Coronary artery (tissue), 2 donors: ENCODE results near the gene TST.

ENCODE experiments used
- DNase-seq: peaks from one replicate; pipeline ENCODE4 v3.0.0-alpha.2; 2017; ENCODE audit warnings: low spot score
- H3K27ac ChIP-seq, 2 donors: fragments of 200-600 bp; sonication (generic); one replicate each; pipeline ENCODE4 v1.5.1; 2016 to 2019
- H3K4me3 ChIP-seq: fragments of 200-600 bp; sonication (generic); 2 replicates; pipeline ENCODE4 v1.5.1; 2016; ENCODE audit warnings: mild to moderate bottlenecking, moderate library complexity
- TF ChIP-seq, protein P1 (sequence below): fragments of 200-600 bp; sonication (generic); IDR thresholded peaks from one replicate; pipeline ENCODE4 v1.5.1; 2019; ENCODE audit warnings: antibody characterized with exemption

The TST gene

GRCh38 chr22:37030560-37031281 lies 11.5 kb upstream of the TST start:
- TF ChIP-seq, protein P1, sequence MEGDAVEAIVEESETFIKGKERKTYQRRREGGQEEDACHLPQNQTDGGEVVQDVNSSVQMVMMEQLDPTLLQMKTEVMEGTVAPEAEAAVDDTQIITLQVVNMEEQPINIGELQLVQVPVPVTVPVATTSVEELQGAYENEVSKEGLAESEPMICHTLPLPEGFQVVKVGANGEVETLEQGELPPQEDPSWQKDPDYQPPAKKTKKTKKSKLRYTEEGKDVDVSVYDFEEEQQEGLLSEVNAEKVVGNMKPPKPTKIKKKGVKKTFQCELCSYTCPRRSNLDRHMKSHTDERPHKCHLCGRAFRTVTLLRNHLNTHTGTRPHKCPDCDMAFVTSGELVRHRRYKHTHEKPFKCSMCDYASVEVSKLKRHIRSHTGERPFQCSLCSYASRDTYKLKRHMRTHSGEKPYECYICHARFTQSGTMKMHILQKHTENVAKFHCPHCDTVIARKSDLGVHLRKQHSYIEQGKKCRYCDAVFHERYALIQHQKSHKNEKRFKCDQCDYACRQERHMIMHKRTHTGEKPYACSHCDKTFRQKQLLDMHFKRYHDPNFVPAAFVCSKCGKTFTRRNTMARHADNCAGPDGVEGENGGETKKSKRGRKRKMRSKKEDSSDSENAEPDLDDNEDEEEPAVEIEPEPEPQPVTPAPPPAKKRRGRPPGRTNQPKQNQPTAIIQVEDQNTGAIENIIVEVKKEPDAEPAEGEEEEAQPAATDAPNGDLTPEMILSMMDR = no peak
- H3K4me3 ChIP-seq = no peak overlapping the region
- no peak for DNase-seq
- no peak overlapping the region for H3K27ac ChIP-seq

DNA sequence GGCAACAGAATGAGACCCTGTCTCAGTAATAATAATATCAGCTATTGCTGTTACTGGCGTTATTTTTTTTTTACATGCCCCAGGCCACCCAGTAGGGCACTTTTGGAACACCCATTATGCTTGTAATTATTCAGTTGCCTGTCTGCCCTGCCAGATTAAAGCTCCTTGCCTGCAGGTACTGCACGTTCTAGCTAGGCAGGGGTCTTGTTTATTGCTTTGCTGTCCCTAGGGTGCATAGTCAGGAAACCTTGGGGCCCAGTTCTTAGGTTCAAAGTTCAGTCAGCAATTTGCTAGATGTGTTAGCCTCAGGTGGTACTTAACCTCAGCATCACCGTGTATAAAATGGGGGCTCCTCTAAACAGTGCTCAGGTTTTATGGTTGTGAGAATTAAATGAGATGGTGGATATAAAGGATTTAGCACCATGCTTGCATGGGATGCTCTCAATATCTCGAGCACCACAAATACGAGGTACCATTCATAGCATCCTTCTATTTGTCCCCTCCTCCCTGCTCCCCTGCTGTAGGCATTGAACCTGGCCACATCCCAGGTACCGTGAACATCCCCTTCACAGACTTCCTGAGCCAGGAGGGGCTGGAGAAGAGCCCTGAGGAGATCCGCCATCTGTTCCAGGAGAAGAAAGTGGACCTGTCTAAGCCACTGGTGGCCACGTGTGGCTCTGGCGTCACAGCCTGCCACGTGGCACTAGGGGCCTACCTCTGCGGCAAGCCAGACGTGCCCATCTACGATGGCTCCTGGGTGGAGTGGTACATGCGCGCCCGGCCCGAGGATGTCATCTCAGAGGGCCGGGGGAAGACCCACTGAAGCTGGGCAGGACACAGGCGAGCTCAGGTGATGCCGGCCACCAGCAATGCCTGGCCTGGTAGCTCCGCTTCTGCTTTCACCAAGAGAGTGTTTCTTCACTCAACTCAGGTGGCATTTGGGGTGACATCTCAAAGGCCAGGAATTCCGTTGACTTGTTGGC lies 9.7 kb upstream of the TST start:
- TF ChIP-seq, protein P1 = no peak
- Histone ChIP-seq H3K27ac (no peak overlapping the region), H3K4me3 (no peak overlapping the region)
- DNase-seq = no peak

GRCh38 chr22:37027556-37027955 lies 8.3 kb upstream of the TST start:
- DNase-seq = no peak
- H3K4me3 ChIP-seq = no peak overlapping the region
- TF ChIP-seq, protein P1 = no peak
- no peak overlapping the region for H3K27ac ChIP-seq

DNA sequence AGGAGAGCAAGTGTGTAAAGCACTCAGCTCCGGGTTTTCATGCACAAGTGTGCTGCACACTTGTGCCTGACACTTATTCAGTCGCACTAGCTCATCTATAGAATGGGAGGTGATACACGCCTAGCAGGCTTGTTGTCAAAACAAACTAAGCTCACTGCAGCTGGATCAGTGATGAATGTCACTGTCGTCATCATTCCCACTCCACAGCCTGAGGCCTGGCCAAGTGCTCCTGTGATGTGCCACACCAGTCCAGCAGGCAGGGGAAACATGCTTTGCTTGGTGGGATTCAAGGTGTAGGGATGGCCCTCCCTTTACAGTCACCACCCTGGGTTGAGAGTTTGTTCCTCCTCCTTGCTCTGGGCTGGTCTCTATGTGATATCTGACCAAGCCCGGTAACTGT lies 7.1 kb upstream of the TST start:
- H3K27ac ChIP-seq = no peak overlapping the region
- TF ChIP-seq, protein P1 = no peak
- no peak for DNase-seq
- H3K4me3 ChIP-seq = no peak overlapping the region

DNA sequence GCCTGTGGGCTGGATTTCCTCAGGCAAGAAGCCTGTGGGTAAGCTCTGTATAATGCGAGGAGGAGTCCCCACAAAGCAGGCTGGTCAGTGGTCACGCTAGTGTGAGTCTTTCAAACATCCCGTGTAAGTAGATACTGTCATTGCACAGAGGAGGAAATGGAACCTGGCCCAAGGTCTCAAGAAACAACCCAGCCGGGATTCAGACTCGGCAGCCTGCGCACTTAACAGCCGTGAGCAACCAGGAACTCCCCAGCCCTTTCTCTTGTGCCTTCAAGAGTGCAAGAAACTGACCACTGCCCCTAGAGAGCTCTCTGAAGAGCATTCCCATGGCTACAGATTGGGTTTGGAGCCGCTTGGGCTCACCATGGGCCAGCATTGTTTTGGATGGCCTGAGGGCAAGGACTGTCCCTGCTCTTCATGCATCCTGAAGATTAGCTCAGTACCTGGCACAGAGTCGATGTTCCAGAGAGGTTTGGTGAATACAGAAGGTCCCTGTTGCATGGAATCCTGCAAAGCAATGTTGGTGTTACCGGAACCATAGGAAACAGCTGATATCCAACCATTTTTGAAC lies 6.3 kb upstream of the TST start:
- Histone ChIP-seq H3K27ac (no peak overlapping the region), H3K4me3 (no peak overlapping the region)

DNA sequence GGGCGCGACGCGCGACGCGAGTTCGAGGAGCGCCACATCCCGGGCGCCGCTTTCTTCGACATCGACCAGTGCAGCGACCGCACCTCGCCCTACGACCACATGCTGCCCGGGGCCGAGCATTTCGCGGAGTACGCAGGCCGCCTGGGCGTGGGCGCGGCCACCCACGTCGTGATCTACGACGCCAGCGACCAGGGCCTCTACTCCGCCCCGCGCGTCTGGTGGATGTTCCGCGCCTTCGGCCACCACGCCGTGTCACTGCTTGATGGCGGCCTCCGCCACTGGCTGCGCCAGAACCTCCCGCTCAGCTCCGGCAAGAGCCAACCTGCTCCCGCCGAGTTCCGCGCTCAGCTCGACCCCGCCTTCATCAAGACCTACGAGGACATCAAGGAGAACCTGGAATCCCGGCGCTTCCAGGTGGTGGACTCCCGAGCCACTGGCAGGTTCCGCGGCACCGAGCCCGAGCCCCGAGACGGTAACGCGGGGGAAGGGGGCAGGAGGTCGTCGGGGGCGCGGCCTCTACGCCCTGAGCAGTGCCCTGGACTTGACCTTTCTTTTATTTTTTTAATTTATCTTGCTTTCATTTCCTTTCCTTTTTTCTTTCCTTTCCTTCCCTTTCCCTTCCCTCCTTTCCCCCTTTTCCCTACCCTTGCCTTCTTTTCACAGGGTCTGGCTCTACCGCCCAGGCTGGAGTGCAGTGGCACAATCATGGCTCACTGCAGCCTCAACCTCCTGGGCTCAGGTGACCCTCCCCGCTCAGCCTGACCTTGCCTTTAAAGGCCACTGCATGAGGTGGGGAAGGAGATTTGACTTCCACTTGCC lies 5.3 kb upstream of the TST start:
- no peak overlapping the region for H3K4me3 ChIP-seq
- TF ChIP-seq, protein P1 = no peak
- H3K27ac ChIP-seq = no peak overlapping the region
- no peak for DNase-seq

More for the DNA sequence above, 6.3 kb upstream of the TST start:
- DNase-seq = no peak
- TF ChIP-seq, protein P1 = no peak
